SK-N-SH treated with all-trans-retinoic acid at 6 μM for 48 hours (cell line): Measurements from ENCODE around the gene RAMP3.

Experiments
- ATAC-seq: fragments of 200-7000 bp; cut with Tn5 transposase; 3 replicates; pipeline ENCODE4 v1.9.1; 2020; ENCODE audit warnings: mild to moderate bottlenecking, moderate library complexity
- ARNTL ChIP-seq: fragments of 450-650 bp; formaldehyde crosslinking; IDR thresholded peaks from 2 replicates; pipeline ENCODE4 v1.5.0; 2020; ENCODE audit warnings: low read depth, mild to moderate bottlenecking, moderate library complexity, borderline replicate concordance
- BACH2 ChIP-seq: fragments of 250-450 bp; sonication (Bioruptor Pico); IDR thresholded peaks from 2 replicates; pipeline ENCODE4 v1.9.0; 2021; ENCODE audit warnings: mild to moderate bottlenecking, borderline replicate concordance
- CREB5 ChIP-seq: fragments of 250-450 bp; sonication (Bioruptor Pico); IDR thresholded peaks from 2 replicates; pipeline ENCODE4 v1.5.1; 2020; ENCODE audit warnings: low read depth, mild to moderate bottlenecking, moderate library complexity
- GLIS3 ChIP-seq: fragments of 250-450 bp; sonication (Bioruptor Pico); IDR thresholded peaks from 2 replicates; pipeline ENCODE4 v1.5.0; 2020; ENCODE audit warnings: mild to moderate bottlenecking, moderate library complexity
- ISL1 ChIP-seq: fragments of 250-450 bp; sonication (Bioruptor Pico); IDR thresholded peaks from 2 replicates; pipeline ENCODE4 v2.1.2; 2022; ENCODE audit warnings: mild to moderate bottlenecking, moderate library complexity
- OSR1 ChIP-seq: fragments of 250-450 bp; sonication (Bioruptor Pico); IDR thresholded peaks from 2 replicates; pipeline ENCODE4 v1.8.0; 2022; ENCODE audit warnings: moderate library complexity, mild to moderate bottlenecking, inconsistent platforms
- PATZ1 ChIP-seq: fragments of 250-450 bp; sonication (Bioruptor Pico); IDR thresholded peaks from 2 replicates; pipeline ENCODE4 v1.8.0; 2020; ENCODE audit warnings: mild to moderate bottlenecking, moderate library complexity, borderline replicate concordance
- POU6F1 ChIP-seq: fragments of 250-450 bp; sonication (Bioruptor Pico); IDR thresholded peaks from 2 replicates; pipeline ENCODE4 v1.8.0; 2021; ENCODE audit warnings: low read depth, mild to moderate bottlenecking, moderate library complexity, borderline replicate concordance
- PPARA ChIP-seq: fragments of 250-450 bp; sonication (Bioruptor Pico); IDR thresholded peaks from 2 replicates; pipeline ENCODE4 v1.5.0; 2020; ENCODE audit warnings: mild to moderate bottlenecking, borderline replicate concordance
- RARB ChIP-seq: fragments of 250-450 bp; sonication (Bioruptor Pico); IDR thresholded peaks from 2 replicates; pipeline ENCODE4 v1.8.0; 2021; ENCODE audit warnings: mild to moderate bottlenecking, moderate library complexity
- SNAI2 ChIP-seq: fragments of 250-450 bp; sonication (Bioruptor Pico); IDR thresholded peaks from 2 replicates; pipeline ENCODE4 v1.5.0; 2020; ENCODE audit warnings: mild to moderate bottlenecking, moderate library complexity
- TCF4 ChIP-seq: fragments of 250-450 bp; sonication (Bioruptor Pico); IDR thresholded peaks from 2 replicates; pipeline ENCODE4 v1.8.0; 2021; ENCODE audit warnings: mild to moderate bottlenecking, moderate library complexity, borderline replicate concordance
- TOX ChIP-seq: fragments of 250-450 bp; sonication (Bioruptor Pico); IDR thresholded peaks from 2 replicates; pipeline ENCODE4 v1.8.0; 2021; ENCODE audit warnings: mild to moderate bottlenecking, moderate library complexity, borderline replicate concordance
- TSHZ2 ChIP-seq: fragments of 250-450 bp; sonication (Bioruptor Pico); IDR thresholded peaks from 2 replicates; pipeline ENCODE4 v1.5.0; 2020; ENCODE audit warnings: mild to moderate bottlenecking, moderate library complexity
- ZC3H10 ChIP-seq: fragments of 250-450 bp; sonication (Bioruptor Pico); IDR thresholded peaks from 2 replicates; pipeline ENCODE4 v1.5.1; 2021; ENCODE audit warnings: mild to moderate bottlenecking, moderate library complexity
- ZFP3 ChIP-seq: fragments of 250-450 bp; sonication (Bioruptor Pico); IDR thresholded peaks from 2 replicates; pipeline ENCODE4 v1.5.0; 2020; ENCODE audit warnings: mild to moderate bottlenecking, moderate library complexity
- ZFP30 ChIP-seq: fragments of 450-650 bp; formaldehyde crosslinking; IDR thresholded peaks from 2 replicates; pipeline ENCODE4 v1.5.0; 2022; ENCODE audit warnings: mild to moderate bottlenecking, moderate library complexity
- ZNF565 ChIP-seq: fragments of 450-650 bp; formaldehyde crosslinking; conservative IDR thresholded peaks from 2 replicates; pipeline ENCODE4 v1.5.0; 2020; ENCODE audit warnings: low read depth, mild to moderate bottlenecking, moderate library complexity
- ZNF70 ChIP-seq: fragments of 450-650 bp; formaldehyde crosslinking; IDR thresholded peaks from 2 replicates; pipeline ENCODE4 v1.5.0; 2020; ENCODE audit warnings: mild to moderate bottlenecking, moderate library complexity
- TF ChIP-seq, protein P1 (sequence below): fragments of 250-450 bp; sonication (Bioruptor Pico); IDR thresholded peaks from 2 replicates; pipeline ENCODE4 v1.5.1; 2021; ENCODE audit warnings: mild to moderate bottlenecking, moderate library complexity

Gene RAMP3

GRCh38 chr7:45174966-45175765 is 17.6 kb downstream of the RAMP3 start:
- no peak for ATAC-seq
- TF ChIP-seq TCF4 (CRISPR knock-in tag), result no peak
- TF ChIP-seq, protein P1, sequence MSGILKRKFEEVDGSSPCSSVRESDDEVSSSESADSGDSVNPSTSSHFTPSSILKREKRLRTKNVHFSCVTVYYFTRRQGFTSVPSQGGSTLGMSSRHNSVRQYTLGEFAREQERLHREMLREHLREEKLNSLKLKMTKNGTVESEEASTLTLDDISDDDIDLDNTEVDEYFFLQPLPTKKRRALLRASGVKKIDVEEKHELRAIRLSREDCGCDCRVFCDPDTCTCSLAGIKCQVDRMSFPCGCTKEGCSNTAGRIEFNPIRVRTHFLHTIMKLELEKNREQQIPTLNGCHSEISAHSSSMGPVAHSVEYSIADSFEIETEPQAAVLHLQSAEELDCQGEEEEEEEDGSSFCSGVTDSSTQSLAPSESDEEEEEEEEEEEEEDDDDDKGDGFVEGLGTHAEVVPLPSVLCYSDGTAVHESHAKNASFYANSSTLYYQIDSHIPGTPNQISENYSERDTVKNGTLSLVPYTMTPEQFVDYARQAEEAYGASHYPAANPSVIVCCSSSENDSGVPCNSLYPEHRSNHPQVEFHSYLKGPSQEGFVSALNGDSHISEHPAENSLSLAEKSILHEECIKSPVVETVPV (CRISPR knock-in tag), result no peak
- TF ChIP-seq GLIS3 (CRISPR knock-in tag), result no peak
- TF ChIP-seq ZNF70, result no peak
- no peak for TF ChIP-seq ZFP3 (CRISPR knock-in tag)
- no peak for TF ChIP-seq ZC3H10 (CRISPR knock-in tag)
- TF ChIP-seq TSHZ2 (CRISPR knock-in tag), result no peak
- TF ChIP-seq OSR1, result no peak
- TF ChIP-seq ARNTL, result no peak
- no peak for TF ChIP-seq POU6F1
- no peak for TF ChIP-seq ZFP30 (CRISPR knock-in tag)
- TF ChIP-seq ISL1, result no peak

- no peak for ATAC-seq
- TF ChIP-seq TOX (no peak), TCF4 (CRISPR knock-in tag) (no peak), BACH2 (CRISPR knock-in tag) (no peak), ARNTL (no peak), ZNF565 (CRISPR knock-in tag) (no peak), SNAI2 (CRISPR knock-in tag) (no peak), CREB5 (CRISPR knock-in tag) (no peak), ZNF70 (no peak), RARB (no peak), TSHZ2 (CRISPR knock-in tag) (no peak), PATZ1 (no peak), OSR1 (no peak), PPARA (CRISPR knock-in tag) (no peak), ZC3H10 (CRISPR knock-in tag) (no peak), ISL1 (no peak)
- TF ChIP-seq, protein P1 (CRISPR knock-in tag), result no peak
Observed at GRCh38 chr7:45176091-45176490, 18.5 kb downstream of the RAMP3 start.
